GM12801 (cell line): Measurements from ENCODE around the gene MKKS.

Source experiments
- CTCF ChIP-seq: IDR thresholded peaks from one replicate; pipeline ENCODE4 v1.5.1; 2011; ENCODE audit warnings: control low read depth; ENCODE audit not compliant: insufficient read length; ENCODE audit errors: extremely low read depth

Gene MKKS

GRCh38 chr20:10388597-10388996 is 45.4 kb downstream of the MKKS start:
- TF ChIP-seq CTCF = no peak

- no peak for TF ChIP-seq CTCF
Observed at GRCh38 chr20:10387686-10388085, 46.3 kb downstream of the MKKS start.

GRCh38 chr20:10385850-10386544 is 48.0 kb downstream of the MKKS start:
- TF ChIP-seq CTCF = no peak

DNA sequence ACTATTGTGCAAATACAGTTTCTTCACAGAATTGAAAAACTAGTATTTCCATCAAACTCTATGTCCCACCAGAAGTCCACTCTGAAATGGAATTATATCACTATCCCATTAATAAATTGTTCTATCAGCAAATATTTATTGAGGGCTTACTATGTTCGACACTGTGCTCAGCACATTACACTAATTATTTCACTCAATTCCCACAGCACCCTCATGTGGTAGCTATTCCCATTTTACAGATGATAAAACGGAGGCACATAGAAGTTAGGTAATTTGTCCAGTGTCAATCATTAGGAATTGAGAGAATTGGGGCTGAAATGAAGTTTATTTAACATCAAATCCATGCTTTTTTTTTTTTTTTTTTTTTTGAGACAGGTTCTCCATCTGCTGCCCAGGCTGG is 52.5 kb downstream of the MKKS start:
- TF ChIP-seq CTCF = no peak

- no peak for TF ChIP-seq CTCF
Observed at GRCh38 chr20:10379761-10380160, 54.3 kb downstream of the MKKS start.

GRCh38 chr20:10376270-10377075 is 57.5 kb downstream of the MKKS start:
- no peak for TF ChIP-seq CTCF

- no peak for TF ChIP-seq CTCF
Observed at GRCh38 chr20:10375191-10375590, 58.8 kb downstream of the MKKS start.
